GM06990 (cell line): ENCODE measurements around the gene ANKS3.

Experiments
- DNase-seq: peaks from one replicate; pipeline ENCODE4 v3.0.0-alpha.2; 2011; ENCODE audit not compliant: insufficient read length; ENCODE audit errors: extremely low read depth
- H3K27me3 ChIP-seq: replicated peaks from 2 replicates; pipeline ENCODE4 v1.6.0; 2011; ENCODE audit warnings: low read length; ENCODE audit not compliant: control insufficient read depth, insufficient read depth
- H3K36me3 ChIP-seq: 2 replicates; pipeline ENCODE4 v1.5.1; 2011; ENCODE audit warnings: low read length; ENCODE audit not compliant: control insufficient read depth, insufficient read depth
- H3K4me3 ChIP-seq: replicated peaks from 2 replicates; pipeline ENCODE4 v1.5.1; 2011; ENCODE audit warnings: low read depth, mild to moderate bottlenecking, control low read depth, low read length
- TF ChIP-seq, protein P1 (sequence below): IDR thresholded peaks from 2 replicates; pipeline ENCODE4 v1.5.1; 2011; ENCODE audit warnings: low read length, control low read depth, mild to moderate bottlenecking, inconsistent platforms; ENCODE audit not compliant: insufficient read depth, poor library complexity, severe bottlenecking

ANKS3 gene

DNA sequence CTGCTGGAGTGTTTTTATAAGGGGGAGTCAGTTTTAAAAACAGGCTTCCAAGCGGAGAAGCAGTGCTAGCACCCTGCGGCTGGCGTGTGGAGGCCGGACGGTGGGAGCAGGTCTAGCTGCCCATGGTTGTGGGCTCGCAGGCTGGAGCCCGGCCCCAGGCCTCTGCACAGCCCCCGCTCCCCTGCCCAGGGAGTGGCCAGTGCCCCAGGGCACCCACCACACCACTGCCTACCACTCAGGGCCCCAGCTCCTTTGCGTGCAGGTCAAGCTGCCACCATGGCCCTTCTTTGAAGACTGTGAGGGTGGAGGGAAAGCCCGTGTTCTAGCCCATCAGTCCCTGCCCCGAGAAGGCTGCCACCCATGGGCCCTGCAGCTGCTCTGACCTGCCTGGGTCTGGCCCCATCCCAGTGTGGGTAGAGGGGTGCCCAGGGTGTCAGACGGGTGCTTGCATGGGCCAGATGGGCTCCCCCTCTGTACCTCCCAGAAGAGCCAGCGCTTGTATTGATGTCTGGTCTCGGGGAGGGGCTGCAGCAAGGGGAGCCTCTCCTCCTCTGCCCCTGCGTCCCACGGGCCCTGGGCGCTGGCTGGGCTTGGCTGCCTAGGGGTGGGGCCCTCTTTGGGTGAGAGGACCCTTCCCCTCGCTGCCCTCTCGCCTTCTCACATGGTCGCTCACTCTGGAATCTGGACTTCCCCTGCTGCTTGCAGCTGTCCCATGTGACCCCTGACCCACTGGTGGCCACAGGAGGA is 42.2 kb downstream of the ANKS3 start:
- Histone ChIP-seq H3K4me3 (no peak overlapping the region), H3K36me3 (peaks cover 20% of the 10 kb centered on the region), H3K27me3 (no peaks in the 10 kb centered on the region)
- TF ChIP-seq, protein P1, sequence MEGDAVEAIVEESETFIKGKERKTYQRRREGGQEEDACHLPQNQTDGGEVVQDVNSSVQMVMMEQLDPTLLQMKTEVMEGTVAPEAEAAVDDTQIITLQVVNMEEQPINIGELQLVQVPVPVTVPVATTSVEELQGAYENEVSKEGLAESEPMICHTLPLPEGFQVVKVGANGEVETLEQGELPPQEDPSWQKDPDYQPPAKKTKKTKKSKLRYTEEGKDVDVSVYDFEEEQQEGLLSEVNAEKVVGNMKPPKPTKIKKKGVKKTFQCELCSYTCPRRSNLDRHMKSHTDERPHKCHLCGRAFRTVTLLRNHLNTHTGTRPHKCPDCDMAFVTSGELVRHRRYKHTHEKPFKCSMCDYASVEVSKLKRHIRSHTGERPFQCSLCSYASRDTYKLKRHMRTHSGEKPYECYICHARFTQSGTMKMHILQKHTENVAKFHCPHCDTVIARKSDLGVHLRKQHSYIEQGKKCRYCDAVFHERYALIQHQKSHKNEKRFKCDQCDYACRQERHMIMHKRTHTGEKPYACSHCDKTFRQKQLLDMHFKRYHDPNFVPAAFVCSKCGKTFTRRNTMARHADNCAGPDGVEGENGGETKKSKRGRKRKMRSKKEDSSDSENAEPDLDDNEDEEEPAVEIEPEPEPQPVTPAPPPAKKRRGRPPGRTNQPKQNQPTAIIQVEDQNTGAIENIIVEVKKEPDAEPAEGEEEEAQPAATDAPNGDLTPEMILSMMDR, result no peak
- no peak for DNase-seq

DNA sequence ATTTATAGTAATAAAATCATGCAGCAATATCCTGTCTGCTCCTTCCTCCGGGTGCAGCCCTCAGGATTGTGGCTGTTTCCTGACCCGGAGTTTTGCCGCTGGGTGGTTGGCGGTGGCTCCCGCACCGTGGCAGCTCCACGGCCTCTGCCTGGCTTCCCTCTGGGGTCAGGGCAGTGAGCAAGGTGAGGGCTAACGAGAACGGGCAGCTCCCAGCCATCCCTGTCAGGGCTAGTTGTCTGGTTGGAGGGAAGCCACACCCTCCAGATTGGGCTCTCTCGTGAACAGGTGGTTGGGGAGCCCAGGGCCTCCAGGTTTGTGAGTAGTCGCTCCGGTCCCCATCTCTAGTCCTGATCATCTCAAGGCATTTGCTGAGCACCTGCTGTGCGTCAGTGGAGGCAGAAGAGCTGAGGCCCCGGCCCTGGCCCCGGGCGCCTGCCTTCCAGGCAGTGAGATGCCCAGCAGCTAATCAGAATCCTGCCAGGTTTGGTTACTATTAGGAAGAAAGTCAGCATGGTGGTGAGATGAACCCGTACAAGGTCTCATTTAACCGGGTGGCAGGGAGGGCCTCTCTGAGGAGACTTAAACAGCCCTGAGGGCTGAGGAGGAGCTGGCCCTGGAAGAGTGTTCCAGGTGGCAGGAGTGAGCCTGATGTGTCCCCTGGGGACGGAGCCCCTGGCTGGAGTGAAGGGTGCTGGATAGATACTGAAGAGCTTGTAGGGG is 43.0 kb downstream of the ANKS3 start:
- TF ChIP-seq, protein P1, result no peak
- peaks cover 23% of the 10 kb centered on the region for H3K36me3 ChIP-seq

DNA sequence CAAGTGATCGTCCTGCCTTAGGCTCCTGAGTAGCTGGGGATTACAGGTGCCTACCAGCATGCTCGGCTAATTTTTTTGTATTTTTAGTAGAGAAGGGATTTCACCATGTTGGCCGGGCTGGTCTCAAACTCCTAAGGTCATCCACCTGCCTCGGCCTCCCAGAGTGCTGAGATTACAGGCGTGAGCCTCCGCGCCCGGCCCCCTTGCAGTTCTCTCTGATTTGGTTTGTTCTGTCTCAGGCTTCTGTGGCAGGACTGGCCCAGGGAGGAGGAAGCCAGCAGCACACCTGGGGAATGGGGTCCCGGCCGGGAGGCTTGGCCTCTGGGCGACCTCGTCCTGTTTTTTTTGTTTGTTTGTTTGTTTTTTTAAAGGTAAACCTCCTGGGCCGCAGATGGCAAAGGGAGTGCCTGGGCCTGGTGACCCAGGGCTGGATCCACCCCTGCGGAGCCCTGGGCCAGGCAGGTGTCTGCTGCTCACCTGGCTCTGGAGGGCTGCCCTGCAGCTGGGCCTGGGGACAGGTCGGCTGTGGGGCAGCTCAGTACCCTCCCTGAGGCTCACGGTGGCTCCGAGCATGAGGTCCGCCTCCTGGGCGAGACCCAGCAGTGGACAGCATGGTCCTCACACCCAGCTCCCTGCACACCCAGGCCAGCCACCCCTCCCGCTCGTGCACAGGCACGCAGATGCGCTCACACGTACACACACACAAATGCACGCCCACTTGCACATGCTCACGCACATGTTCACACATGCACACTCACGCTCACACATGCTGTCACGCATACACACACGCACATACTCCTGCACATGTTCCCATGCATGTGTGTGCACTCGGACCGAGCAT is 44.0 kb downstream of the ANKS3 start:
- no peak for DNase-seq
- no peaks in the 10 kb centered on the region for H3K27me3 ChIP-seq
- TF ChIP-seq, protein P1, result no peak
- no peak overlapping the region for H3K4me3 ChIP-seq
- peaks cover 22% of the 10 kb centered on the region for H3K36me3 ChIP-seq

More for the DNA sequence above, 43.0 kb downstream of the ANKS3 start:
- no peak for DNase-seq
- no peaks in the 10 kb centered on the region for H3K27me3 ChIP-seq
- no peak overlapping the region for H3K4me3 ChIP-seq

DNA sequence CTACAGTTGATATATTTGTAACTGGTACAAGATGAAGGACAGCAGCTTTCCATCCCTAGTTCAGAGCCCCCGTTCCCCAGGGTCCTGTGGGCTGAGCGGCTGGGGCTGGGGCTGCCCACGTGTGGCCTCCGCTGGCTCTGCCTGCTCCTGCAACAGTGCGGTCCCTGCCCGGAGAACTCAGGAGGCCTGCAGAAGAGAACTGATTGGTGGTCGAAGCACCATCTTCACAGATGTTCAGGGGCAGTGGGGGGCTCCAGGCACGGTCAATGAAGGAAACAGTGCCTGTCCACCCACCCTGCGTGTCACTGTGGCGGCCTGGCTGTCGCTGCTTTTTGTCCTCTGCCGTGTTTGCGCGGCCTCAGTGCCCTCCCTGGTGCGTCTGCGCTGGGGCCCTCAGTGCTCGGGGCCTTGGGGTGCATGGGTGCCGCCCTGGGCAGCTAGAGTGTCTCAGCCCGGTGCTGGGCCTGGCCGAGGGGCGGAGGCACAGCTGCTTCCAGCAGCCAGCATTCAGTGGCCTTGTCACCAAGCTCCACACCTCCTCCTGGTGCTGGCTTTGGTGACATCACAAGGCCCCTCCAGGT is 44.9 kb downstream of the ANKS3 start:
- no peak overlapping the region for H3K4me3 ChIP-seq
- H3K36me3 ChIP-seq, result peaks cover 28% of the 10 kb centered on the region
- no peaks in the 10 kb centered on the region for H3K27me3 ChIP-seq
- DNase-seq, result no peak
- TF ChIP-seq, protein P1, result no peak

DNA sequence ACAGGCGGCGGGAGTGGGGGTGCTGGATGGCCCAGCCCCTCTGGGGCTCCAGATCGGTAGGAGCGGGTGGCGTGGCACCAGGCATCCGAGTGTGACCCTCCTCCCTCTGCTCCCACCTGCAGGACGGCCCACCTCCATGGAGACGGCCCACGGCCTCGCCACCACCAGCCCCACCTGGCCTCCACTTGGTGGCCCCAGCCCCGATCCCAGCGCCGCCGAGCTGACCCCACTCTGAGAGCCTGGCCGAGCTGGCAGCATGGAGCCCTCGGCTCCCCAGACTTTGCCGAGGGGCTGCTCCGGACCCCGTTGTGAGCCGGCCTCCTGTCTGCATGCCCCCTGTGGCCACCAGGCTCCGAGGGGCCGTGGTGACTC is 45.4 kb downstream of the ANKS3 start:
- TF ChIP-seq, protein P1, result no peak
- H3K4me3 ChIP-seq, result no peak overlapping the region
- no peaks in the 10 kb centered on the region for H3K27me3 ChIP-seq
- DNase-seq, result no peak
- H3K36me3 ChIP-seq, result peaks cover 32% of the 10 kb centered on the region
